Small intestine (tissue), 7 donors: ENCODE data around the gene TAF11L6. TPM values are rescaled to one million over a fixed set of nuclear protein-coding genes. Genes with fewer than 3 reads are reported as not detected.
A peak's percentile ranks its signal among the peaks of the same experiment; 100 is the strongest.
"Not testable (repeated sequence)": the region's sequence is repeated elsewhere in the genome, so short reads cannot be mapped to it uniquely, and the experiment has no call there.

ENCODE experiments used
- DNase-seq, 2 donors: peaks; one replicate each; pipeline versions ENCODE4 v3.0.0 to v3.0.0-alpha.2; 2013
- FAIRE-seq: peaks from 2 replicates; lab custom pipeline; 2012; peaks lifted over from hg19 to GRCh38; lab: Jason Lieb, UNC
- H3K27ac ChIP-seq, 3 donors: one replicate each; pipeline ENCODE4 v1.5.1; 2013; ENCODE audit warnings: low read length in 2 of 3, mild to moderate bottlenecking in 2 of 3, control low read depth in 1 of 3, inconsistent platforms in 1 of 3, low read depth in 1 of 3, moderate library complexity in 1 of 3
- H3K27me3 ChIP-seq, 3 donors: one replicate each; pipeline ENCODE4 v1.6.1; 2013; ENCODE audit warnings: low read length in 3 of 3, inconsistent platforms in 1 of 3; ENCODE audit not compliant: control insufficient read depth in 3 of 3, insufficient read depth in 3 of 3
- H3K36me3 ChIP-seq, 3 donors: one replicate each; pipeline ENCODE4 v1.6.1; 2013; ENCODE audit warnings: low read length in 3 of 3, inconsistent platforms in 1 of 3, low read depth in 1 of 3, mild to moderate bottlenecking in 1 of 3, moderate library complexity in 1 of 3; ENCODE audit not compliant: control insufficient read depth in 3 of 3, insufficient read depth in 2 of 3
- H3K4me1 ChIP-seq, 3 donors: one replicate each; pipeline ENCODE4 v1.6.1; 2013; ENCODE audit warnings: low read length in 2 of 3, inconsistent platforms in 1 of 3, low read depth in 1 of 3, mild to moderate bottlenecking in 1 of 3, moderate library complexity in 1 of 3; ENCODE audit not compliant: control insufficient read depth in 3 of 3, insufficient read depth in 2 of 3
- H3K4me3 ChIP-seq, 3 donors: one replicate each; pipeline ENCODE4 v1.5.1; 2013; ENCODE audit warnings: low read length in 3 of 3, control low read depth in 1 of 3, inconsistent platforms in 1 of 3, low read depth in 1 of 3, mild to moderate bottlenecking in 1 of 3, moderate library complexity in 1 of 3
- H3K9me3 ChIP-seq, 2 donors: one replicate each; pipeline ENCODE4 v1.6.1; 2013; ENCODE audit warnings: low read depth in 1 of 2, low read length in 1 of 2; ENCODE audit not compliant: control insufficient read depth in 2 of 2, insufficient read depth in 1 of 2
- WGBS, 3 donors: extraction: QIAGEN DNeasy Blood & Tissue Kit; methylation state at CpG; one replicate each; pipeline ENCODE4 v1.1.7; 2013; 5-methylcytosine and 5-hydroxymethylcytosine counted together
- polyA plus RNA-seq, 4 donors: library from polyadenylated mRNA; stranded (reverse) in 3 of 4; unstranded in 1 of 4; fragments of 200-250 nt in 3 of 4; fragments of 120-200 nt in 1 of 4; gene quantifications; one replicate each; pipeline versions ENCODE4 v1.2.1 to v1.2.3, GENCODE V29; 2013
- donor health status: healthy with polysubstance abuse.
- donor health status: control.
- donor health status: control.
- donor health status: Bipolar disorder and iron deficiency.
- donor health status: healthy.

The TAF11L6 gene
- polyA plus RNA-seq, 4 donors = not detected

DNA sequence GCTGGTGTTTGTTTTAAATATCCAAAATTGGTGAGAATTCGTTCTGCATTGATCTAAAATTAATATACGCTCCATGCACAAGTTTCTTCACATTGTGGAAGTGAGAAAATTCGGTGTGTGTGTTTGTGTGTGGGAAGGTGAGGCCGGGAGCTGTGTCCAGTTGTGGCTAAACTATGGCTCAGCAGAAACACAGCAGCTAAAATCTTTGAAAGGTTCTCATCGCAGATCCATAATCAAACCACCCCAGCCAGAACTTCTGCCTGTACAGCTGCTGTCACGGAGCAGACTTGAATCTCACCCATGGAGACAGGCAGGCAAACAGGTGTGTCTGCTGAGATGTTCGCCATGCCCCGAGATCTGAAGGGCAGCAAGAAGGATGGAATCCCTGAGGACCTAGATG, 30.5 kb upstream of the TAF11L6 start, which contains the start of gene TAF11L2:
TAF11L2 (plus strand) TSS at position 301 of the 400 bp plus-strand sequence.
- H3K4me3 ChIP-seq = peak within 1 kb of the TSS in 1 of 3 donors; percentile 15
- H3K4me1 ChIP-seq, H3K27me3 ChIP-seq, H3K27ac ChIP-seq, H3K36me3 ChIP-seq, DNase-seq, FAIRE-seq, H3K9me3 ChIP-seq: not testable (repeated sequence)
- WGBS, 3 donors = 75 to 86% (median 81%) methylated on average over 8 of the region's 8 CpGs

DNA sequence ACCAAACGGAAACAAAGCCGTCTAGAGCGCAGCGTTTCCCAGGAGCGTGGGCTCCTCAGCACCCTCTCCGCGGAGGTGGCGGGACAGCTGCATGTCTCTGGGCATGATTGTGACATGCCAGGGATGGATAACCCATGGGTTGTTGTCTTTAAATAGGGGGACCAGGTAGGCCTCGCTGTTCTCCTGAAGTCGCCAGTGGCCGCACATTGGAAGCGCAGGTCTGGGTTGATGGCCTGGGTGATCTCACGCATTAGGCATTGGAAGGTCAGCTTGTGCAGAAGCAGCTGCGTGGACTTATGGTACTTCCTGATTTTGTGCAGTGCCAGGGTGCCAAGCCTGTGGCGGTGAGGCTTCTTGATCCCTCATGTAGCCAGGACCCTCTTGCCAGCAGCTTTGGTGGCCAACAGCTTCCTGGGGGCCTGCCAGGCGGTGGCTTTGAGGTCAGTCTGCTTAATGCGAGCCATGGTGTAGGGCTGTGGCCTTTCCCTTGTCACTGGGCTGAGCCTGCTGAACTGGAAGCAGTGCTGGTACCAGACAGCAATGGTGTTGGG, 16.6 kb upstream of the TAF11L6 start:
- Histone ChIP-seq H3K9me3 (no peaks in the 10 kb centered on the region), H3K36me3 (no peaks in the 10 kb centered on the region), H3K27ac (no peak overlapping the region), H3K4me3 (no peak overlapping the region), H3K27me3 (no peaks in the 10 kb centered on the region), H3K4me1 (no peaks in the 10 kb centered on the region)
- no peak for DNase-seq
- FAIRE-seq = no peak
- WGBS, 3 donors = 87 to 92% (median 91%) methylated on average over 17 of the region's 17 CpGs

GRCh38 chr5:17517526-17517925, 10.9 kb upstream of the TAF11L6 start:
- H3K27ac ChIP-seq, H3K4me3 ChIP-seq, H3K9me3 ChIP-seq, H3K36me3 ChIP-seq, H3K4me1 ChIP-seq, FAIRE-seq, H3K27me3 ChIP-seq, DNase-seq: not testable (repeated sequence)
- WGBS, 3 donors = 82 to 84% (median 84%) methylated on average over 8 to 10 of the region's 12 CpGs

DNA sequence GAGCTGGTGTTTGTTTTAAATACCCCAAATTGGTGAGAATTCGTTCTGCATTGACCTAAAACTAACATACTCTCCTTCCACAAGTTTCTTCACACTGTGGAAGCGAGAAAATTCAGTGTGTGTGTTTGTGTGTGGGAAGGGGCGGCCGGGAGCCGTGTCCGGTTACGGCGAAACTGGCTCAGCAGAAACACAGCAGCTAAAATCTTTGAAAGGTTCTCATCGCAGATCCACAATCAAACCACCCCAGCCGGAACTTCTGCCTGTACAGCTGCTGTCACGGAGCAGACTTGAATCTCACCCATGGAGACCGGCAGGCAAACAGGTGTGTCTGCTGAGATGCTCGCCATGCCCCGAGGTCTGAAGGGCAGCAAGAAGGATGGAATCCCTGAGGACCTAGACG, 10.4 kb upstream of the TAF11L6 start, which contains the start of gene TAF11L3:
TAF11L3 (plus strand) TSS at position 301 of the 400 bp plus-strand sequence.
- not testable (repeated sequence) for H3K4me3 ChIP-seq, H3K4me1 ChIP-seq, H3K36me3 ChIP-seq, H3K9me3 ChIP-seq, FAIRE-seq, DNase-seq, H3K27ac ChIP-seq, H3K27me3 ChIP-seq
- WGBS, 3 donors = no CpG with 5 or more reads among the region's 15 CpGs

DNA sequence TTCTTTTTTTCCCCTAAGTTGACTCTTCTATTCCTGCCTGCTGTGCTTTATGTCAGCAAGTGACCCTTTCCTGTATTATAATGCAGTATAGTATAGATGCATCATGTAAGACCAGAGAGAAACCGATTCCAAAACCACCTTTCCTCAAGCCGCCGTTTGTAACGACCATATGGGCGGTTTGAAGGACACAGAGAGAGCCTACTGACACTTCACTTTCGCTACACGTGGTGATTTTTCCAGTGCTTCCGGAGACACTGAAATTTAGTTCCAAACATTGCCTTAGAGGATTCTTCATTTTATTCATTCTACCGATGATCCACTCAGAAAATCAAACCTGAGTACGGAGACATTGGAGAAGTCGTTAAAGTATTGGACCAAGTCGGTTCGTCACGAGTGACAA, 9.0 kb upstream of the TAF11L6 start:
- not testable (repeated sequence) for FAIRE-seq, H3K9me3 ChIP-seq, H3K36me3 ChIP-seq, DNase-seq, H3K27me3 ChIP-seq, H3K4me3 ChIP-seq, H3K4me1 ChIP-seq, H3K27ac ChIP-seq
- WGBS, 3 donors = 92 to 95% (median 94%) methylated on average over 8 of the region's 14 CpGs

- WGBS, 3 donors = no CpG with 5 or more reads among the region's 15 CpGs
Observed at GRCh38 chr5:17521501-17521900, 7.0 kb upstream of the TAF11L6 start, which contains the start of gene TAF11L4. Gene TAF11L4 (plus strand): TSS chr5:17521801.

GRCh38 chr5:17524935-17525334, 3.5 kb upstream of the TAF11L6 start, which contains the start of gene TAF11L5:
Gene TAF11L5 (plus strand): TSS chr5:17525235.
- not testable (repeated sequence) for H3K4me1 ChIP-seq, H3K9me3 ChIP-seq, FAIRE-seq, DNase-seq, H3K36me3 ChIP-seq, H3K27me3 ChIP-seq, H3K4me3 ChIP-seq, H3K27ac ChIP-seq
- no CpG with 5 or more reads among the region's 15 CpGs for WGBS, 3 donors

More at GRCh38 chr5:17521501-17521900, 7.0 kb upstream of the TAF11L6 start, which contains the start of gene TAF11L4:
- not testable (repeated sequence) for DNase-seq, H3K27me3 ChIP-seq, H3K4me1 ChIP-seq, H3K27ac ChIP-seq, H3K36me3 ChIP-seq, H3K4me3 ChIP-seq, H3K9me3 ChIP-seq, FAIRE-seq

- peak in 1 of 2 donors; percentile 31 for DNase-seq
- not testable (repeated sequence) for H3K36me3 ChIP-seq, H3K27me3 ChIP-seq, H3K9me3 ChIP-seq, H3K4me3 ChIP-seq, FAIRE-seq, H3K4me1 ChIP-seq, H3K27ac ChIP-seq
- WGBS, 3 donors = 91 to 95% (median 92%) methylated on average over 9 of the region's 17 CpGs
Observed at GRCh38 chr5:17526504-17526903, 2.0 kb upstream of the TAF11L6 start.
